Jurkat, Clone E6-1 (cell line): ENCODE results near the gene TP63.

ENCODE experiments used
- DNase-seq: peaks from one replicate; pipeline ENCODE4 v3.0.0-alpha.2; 2011; ENCODE audit warnings: low read depth, low spot score
- H3K4me3 ChIP-seq: 2 replicates; pipeline ENCODE4 v1.5.1; 2011; ENCODE audit warnings: mild to moderate bottlenecking, low read length, control low read depth, moderate library complexity

The TP63 gene

GRCh38 chr3:189927975-189928895 is 297.0 kb downstream of the TP63 start:
- DNase-seq, result no peak
- H3K4me3 ChIP-seq, result no peak overlapping the region

GRCh38 chr3:189936201-189936945 is 305.2 kb downstream of the TP63 start:
- no peak for DNase-seq
- H3K4me3 ChIP-seq, result no peak overlapping the region

GRCh38 chr3:189937302-189938127 is 306.3 kb downstream of the TP63 start:
- no peak for DNase-seq
- no peak overlapping the region for H3K4me3 ChIP-seq

GRCh38 chr3:189941125-189941524 is 309.9 kb downstream of the TP63 start:
- DNase-seq, result no peak
- H3K4me3 ChIP-seq, result no peak overlapping the region

GRCh38 chr3:189941679-189942078 is 310.5 kb downstream of the TP63 start:
- no peak overlapping the region for H3K4me3 ChIP-seq
- DNase-seq, result no peak

- no peak overlapping the region for H3K4me3 ChIP-seq
- no peak for DNase-seq
These were observed 311.8 kb downstream of the TP63 start for GRCh38 chr3:189942948-189943347.

GRCh38 chr3:189944285-189945145 is 313.3 kb downstream of the TP63 start:
- no peak overlapping the region for H3K4me3 ChIP-seq
- no peak for DNase-seq

GRCh38 chr3:189945935-189946709 is 314.9 kb downstream of the TP63 start:
- DNase-seq, result no peak
- H3K4me3 ChIP-seq, result no peak overlapping the region
